HG02981 (cell line): ENCODE measurements around the gene XXYLT1.

Source experiments
- ATAC-seq: cut with Tn5 transposase; IDR thresholded peaks from one replicate; pipeline ENCODE4 v1.9.1; 2021; ENCODE audit warnings: mild to moderate bottlenecking, moderate library complexity; ENCODE audit not compliant: unreplicated experiment

Gene XXYLT1

DNA sequence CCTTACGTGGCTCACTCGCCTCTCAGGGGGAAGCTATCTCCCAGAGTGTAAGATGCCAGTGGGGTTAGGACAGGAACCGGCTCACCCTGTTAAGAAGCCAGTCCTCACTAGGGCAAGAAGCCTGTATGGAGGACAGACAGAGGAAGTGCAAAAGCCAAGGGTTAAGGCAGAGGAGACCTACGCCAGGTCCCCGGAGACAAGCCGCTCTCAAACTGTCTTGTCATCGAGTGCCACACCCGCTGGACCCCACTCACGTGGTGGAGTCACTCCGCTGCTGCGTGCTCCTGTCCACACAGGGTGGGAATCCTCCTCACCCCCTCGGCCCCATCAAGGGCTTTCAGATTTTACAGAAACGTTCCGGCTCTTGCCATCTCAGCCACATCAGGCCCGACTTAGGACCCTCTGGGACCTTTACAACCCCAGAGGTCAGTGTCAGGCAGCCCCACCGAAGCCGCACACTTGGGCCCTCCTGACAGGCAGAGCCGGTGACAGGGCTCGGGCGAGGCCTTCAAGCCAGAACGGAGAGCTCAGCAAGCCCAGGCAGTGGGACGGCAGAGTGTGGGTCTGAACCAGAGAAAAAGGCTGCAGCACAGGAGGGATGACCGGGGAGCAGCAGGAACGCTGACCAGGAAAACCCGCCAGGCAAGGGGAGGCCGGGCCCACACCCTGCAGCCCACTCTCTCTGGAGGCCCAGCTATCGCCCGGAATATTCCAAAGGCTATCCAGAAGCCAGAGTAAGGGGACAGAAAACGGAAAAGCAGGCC is 61.7 kb downstream of the XXYLT1 start:
- no peak for ATAC-seq

DNA sequence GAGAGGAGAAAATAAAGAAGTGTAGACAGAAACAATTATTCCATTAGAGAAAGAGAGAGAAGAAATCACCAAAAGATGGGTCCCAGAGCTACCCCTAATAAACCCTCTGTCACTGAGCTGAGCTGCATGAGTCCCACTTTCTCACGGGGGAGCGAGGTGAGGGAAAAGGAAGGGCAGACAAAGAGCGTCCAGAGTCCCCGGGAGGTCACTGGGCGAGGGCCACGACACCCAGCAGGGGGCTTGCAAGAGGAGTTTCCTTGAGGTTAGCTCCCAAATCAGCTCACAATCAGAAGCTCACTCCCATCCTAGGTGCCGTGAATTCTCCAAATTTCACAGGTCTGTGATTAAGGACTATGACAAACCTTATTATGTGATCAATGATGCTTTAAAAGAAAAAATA is 62.3 kb downstream of the XXYLT1 start:
- no peak for ATAC-seq

DNA sequence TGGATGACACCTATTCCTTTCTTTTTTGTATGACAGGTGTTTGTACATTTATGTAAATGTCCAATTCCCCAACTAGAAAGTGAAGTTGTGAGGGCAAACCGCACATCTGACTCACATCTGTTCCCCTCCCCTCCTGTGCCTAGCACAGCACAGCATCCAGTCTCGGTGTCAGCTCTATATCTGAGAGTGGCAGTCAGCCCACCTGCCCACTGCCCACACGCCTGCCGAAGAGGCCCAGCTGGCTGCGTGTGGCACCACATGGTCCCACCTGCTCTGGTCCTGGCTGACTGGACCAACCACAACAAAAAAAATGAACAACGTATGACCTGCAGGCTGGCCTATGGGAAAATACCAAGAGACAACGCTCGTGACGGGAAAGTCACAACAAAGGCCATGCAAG is 62.8 kb downstream of the XXYLT1 start:
- ATAC-seq: peak; percentile 71

DNA sequence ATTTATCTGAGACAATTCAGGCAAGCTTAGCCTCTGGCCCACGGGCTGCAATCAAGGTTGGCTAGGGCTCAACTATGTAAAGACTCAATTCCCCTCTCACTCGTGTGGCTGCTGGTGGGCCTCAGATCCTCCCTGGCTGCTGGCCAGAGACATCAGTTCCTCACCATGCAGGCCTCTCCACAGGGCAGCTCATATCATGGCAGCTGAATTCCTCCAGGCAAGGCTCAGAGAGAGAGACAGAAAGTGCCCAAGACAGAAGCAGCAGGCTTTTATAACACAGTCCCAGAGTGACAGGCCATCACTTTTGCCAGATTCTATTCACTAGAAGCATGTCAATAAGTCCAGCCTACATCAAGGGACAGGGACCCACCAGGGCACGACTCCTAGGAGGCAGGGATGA is 63.2 kb downstream of the XXYLT1 start:
- ATAC-seq: no peak

DNA sequence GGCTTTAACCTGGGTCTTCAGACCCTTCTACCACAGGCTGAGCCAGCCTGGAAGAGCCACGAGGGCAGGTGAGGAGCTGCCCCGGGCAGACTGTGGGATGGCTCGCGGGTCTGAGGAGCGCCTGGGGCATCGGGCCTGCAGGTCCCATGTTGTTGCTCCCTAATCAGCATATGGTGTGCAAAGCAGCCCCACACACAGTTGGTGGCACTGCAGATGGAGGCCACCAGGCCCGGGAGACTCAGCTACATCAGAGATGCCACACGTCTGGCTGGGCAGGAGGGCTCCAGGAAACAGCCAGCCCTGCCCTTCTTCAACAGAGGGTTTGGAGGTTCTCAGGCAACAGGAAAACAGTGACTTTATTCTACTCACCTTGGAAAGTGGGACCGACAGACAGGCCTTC is 63.9 kb downstream of the XXYLT1 start:
- no peak for ATAC-seq

DNA sequence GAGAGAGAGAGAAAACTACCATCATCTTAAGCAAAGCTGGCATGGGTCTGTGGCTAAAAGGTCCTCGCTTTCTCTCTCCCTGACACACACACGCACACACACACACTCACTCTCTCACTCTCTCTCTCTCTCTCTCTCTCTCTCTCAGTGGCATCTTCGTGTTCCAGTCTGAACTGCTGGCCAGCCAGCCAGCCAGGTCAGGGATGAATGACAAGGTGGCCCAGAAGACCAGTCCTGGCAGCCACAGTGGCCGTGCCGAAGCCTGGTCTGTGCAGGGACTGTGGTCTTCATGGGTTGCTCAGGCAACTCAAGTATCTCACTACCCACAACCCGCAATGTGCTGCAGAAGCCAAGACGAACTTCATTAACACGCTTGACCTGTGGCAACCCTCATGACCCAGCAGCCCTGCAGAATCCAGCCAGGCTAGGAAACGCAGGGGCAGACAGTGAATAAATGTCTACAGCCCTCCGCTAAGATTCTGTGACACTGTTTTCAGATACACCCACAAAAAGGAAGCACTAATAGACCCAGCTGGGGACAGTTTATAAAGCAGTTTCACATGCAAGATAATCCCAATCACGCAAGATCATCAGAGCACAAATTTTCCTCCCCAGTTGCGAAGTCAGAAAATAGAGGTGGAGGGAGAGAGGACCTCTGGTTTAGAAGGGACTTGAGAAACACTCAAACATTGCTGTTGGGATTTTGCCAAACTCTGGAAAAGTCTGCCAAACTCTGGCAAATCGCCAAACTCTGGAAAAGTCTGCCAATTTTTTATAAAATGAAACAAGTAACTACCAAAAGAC is 66.4 kb downstream of the XXYLT1 start:
- ATAC-seq: no peak

DNA sequence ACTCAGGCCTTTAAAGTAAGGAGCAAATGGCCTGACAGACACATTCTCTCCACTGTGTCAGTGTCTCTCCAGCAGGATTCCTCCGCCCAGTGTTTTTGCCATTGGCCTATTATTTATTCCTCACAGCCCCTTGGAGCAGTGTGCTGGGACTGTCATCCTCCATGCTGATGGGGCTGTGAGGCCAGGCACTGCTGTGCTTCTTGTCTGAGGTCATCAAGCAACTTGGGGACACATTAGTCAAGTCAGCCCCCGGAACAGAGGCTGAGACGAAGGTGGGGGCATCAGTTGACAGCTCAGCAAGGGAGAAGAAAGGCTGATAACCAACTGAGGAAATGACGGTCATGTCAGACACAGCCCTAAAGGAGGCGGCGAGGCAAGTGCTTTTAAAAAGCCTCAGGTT is 67.4 kb downstream of the XXYLT1 start:
- no peak for ATAC-seq

DNA sequence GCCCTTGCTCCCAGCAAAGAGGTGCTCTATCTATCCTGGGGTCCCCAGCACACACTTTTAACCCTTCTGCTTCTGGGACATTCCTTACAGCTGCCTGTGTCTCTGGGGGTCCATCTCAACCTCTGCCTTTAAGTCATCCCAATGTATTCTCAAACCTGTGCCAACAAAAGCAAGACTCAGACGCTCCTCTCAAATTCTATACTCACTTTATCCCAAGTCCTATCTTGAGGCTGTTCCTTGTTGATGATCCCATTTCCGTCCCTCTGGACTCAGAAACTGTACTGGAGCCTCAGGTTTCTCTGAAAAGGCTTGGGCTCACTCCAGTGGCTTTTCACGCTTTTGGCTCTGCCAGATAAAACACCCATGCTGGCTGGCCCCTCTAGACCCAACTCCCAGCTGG is 69.7 kb downstream of the XXYLT1 start:
- ATAC-seq: no peak

DNA sequence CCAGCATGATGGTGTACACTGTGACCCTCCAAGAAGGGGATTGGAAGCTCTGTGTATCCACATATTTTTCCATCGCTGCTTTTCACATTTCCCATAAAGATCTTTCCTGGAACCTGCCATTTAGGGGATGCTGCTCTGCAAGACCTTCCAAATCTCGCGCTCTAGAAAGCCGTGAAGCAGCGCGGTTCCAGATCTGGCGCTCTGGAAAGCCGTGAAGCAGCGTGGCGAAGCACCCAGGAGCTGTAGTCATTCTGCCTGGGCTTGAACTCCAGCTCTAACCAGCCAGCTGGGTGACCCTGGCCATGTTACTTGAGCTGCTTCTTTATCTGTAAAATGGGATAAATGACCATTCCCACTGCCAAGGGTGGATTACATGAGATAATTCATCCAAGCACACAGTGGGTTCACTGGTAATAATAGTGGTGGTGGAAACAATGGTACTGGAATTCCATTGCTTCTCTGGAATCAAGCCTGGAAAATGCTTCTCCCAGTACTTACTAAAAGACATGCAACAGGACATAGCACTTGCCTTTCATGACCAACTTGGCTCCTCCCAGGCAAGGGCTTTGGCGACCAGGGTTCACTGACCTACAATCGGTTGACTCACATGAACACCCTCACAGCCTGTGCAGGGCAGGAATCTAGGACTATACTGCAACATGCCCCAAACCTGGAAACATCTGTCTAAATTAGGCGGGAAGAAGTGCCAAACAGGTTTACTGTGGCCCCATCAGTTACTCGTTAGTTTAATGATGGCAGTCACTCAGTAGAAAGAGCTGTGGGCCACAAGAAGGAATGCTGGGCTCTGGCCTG is 70.7 kb downstream of the XXYLT1 start:
- no peak for ATAC-seq

DNA sequence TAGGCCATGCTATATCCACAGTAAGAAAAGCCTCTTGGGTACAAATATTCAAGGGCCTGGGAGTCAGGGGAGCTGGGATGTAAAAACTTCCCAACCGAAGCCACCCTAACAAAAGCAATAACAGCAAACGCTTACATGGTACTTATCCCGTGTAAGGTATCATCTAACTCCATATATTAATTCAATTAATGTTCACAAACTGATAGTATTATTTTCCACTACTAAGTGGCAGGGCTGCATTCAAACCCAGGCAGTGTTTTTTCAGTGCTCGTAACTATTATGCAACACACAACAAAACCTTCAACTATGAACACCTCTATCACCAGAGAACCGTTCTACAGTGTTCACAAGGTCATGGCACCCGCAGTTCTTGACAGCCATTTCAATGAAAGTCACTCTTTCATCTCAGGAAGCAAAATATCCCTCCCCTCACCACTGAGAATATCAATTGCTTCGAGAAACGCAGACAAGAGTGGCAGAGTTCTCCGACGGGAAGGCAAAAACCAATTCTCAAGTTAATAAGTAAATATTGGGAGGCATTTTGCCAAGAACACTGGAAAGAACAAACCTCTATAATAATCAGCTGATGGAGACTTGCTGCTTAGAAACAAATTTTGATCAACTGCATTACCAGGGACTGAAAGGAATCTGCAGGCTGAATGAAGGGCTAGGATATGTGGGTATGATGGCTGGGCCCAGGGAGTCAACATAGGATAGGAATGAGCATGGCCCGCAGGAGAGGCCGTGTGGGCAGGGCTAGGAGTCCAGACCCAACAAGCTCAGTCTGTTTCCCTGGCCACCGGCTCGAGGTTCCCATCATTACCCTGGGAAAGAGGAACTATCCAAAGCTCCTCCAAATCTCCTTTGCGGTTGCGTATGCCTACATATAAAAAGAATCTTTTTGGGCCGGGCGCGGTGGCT is 72.3 kb downstream of the XXYLT1 start:
- no peak for ATAC-seq

DNA sequence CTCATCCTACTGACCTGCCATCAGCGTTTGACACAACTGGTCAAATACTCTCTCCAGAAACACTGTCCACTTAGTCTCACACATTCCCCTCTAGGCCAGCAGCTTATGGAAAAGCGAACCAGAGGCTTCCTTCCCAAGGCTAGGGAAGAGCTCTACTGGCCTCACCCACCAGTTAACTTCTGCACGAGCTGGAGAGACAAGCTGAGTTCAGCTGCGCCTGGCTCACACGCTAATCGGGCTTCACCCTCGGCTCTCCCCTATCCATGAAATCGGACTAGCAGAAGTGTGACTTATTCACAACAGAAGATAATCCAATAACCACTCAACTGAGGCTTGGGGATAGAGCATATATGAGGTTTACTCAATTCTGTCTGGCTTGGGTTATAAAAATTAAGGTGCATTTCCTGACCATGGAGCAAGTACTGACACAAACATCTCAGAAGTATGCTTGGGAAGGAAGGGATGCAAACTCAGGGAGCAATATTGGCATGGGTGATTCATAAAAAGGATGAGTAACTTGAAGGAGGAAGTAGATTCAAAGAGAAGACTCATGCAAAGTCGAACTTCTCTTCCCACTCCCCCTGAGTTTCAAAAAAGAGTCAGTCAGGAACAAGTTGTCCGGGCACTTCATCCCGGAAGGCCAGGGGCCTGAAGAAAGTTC is 73.1 kb downstream of the XXYLT1 start:
- no peak for ATAC-seq

DNA sequence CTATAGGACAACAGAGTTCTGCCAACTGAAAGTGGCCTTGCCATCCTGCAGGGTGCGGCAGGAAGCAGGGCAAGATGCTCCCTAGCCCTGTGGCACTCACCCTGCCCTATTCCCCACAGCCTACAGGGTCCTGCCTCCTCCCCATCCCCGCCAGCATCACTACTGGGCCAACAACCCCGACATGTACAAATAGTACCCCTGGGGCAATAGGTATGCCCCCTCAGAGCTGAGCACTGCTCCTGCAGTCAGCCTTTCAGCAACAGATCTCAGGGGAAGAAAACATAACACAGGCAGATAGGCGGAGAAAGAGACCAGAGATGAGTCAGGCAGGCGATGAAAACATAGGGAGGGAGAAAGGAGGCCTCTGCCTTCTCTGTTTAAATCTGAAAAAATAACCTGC is 74.7 kb downstream of the XXYLT1 start:
- ATAC-seq: no peak

DNA sequence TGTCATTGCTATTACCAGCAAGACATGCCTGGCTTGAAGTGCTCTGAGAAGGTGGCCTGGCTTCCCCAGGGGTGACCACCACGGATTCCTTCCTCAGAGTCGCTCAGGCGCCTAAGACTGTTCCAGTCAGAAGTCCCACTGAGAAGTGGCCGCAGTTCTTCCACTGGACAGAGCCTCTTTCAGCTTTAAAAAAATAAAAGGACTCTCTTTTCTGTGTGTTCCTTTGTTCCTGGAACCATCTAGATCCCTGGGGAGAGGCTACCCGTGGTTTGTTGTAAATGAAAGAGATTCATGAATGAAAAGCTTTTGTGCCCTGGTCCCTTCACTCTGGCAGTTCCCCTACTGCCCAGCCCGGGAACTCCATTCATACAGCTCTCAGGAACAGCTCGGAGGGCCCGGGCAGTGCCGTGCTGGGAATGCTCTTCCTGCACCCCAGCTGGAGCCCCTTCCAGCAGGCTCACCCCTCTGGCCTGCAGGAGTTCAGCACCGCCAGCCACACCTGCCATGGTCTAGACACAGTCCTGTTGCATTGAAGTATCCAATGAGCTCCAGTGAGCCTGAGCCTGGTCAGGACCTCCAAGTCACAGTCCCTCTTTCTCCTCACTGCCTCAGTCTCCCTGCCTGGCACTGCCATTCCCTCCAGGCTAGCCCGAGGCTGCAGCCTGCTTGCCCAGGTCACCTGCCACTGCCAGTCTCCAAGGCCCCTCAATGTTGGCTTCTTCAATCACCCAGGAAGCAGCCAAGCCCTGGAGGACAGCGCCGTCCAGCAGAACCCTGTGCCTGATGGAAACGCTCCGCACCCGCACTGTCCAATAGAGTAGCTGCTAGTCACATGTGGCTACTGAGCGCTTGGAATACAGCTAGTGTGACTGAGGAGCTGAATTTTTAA is 75.4 kb downstream of the XXYLT1 start:
- ATAC-seq: no peak

DNA sequence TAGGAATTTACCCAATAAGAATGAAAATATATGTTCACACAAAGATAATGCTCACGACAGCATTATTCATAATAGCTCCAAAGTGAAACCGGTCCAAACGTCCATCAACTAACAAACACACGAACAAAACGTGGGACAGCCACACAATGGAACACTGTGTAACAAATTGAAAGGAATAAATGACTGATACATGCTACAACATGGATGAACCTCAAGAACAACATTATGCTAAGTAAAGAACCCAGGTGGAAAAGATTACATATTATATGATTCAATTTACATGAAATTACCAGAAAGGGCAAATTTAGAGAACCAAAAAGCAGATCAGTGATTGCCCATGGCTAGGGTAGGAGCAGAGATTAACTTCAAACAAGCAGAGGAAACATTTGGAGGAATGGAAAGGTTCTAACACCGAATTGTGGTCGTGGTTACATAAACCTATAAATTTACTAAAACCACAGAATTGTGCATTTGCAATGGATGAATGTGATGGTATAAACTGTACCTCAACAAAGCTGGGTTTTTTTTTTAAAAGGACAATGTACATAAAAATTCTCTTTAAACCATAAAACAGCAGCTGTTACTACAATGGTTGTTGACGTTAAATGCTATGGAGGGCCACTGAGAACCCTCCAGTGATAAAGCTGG is 76.3 kb downstream of the XXYLT1 start:
- no peak for ATAC-seq

DNA sequence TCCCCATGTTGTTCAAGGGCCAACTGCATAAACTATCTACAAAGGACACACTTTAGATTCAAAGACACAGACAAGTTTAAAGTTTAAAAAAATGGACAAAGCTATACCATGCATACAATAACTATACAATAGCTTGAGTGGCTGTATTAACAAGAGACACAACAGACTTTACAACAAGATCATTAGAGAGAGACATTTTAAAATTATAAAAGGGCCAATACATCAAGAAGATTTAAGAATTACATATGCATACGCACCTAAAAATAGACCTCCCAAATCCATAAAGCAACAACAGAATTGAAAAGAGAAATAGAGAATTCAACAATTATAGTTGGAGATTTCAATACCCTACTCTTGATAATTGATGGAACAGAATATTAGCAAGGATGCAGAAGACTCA is 79.4 kb downstream of the XXYLT1 start:
- no peak for ATAC-seq

DNA sequence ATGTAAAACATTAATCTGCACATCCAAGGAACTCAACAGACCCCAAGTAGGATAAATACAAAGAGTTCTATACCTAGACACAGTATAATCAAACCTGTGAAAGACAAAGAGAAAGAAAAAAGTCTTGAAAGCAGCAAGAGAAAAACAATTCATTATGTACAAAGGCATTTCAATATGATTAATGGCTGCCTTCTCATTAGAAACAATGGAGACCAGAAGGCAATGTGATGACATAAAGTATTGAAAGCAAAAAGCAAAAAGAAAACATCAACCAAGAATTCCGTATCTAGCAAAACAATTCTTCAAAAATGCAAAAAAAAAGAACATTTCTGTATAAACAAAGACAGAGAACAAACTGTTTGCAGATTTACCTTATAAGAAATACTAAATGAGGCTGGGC is 81.1 kb downstream of the XXYLT1 start:
- no peak for ATAC-seq

DNA sequence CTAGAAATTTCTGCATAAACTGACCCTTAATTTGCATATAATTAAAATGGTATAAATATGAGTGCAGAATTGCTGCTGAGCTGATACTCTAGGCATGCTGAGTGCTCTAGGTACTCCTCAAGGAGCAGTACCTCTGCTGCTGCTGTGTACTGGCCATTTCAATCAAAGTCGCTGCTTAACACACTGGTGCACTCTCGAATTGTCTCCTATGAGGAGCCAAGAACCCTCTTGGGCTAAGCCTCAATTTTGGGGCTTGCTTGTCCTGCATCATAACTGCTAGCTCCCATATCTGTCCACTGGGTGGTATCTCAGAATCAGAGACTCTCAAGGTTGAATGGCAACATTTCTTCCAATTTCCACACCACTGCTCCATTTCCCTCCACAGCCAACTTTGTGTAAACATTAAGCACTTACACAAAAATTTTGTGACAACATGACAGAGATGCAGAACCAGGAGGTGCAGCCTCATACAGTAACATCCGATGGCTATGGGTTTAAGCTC is 82.5 kb downstream of the XXYLT1 start:
- ATAC-seq: no peak
